Hepatocyte (in vitro differentiated cells): ENCODE measurements around the gene HOXD9.

Experiments used
- CTCF ChIP-seq: fragments of 200-600 bp; sonication (generic); IDR thresholded peaks from 2 replicates; pipeline ENCODE4 v1.5.1; 2016; ENCODE audit warnings: antibody characterized with exemption, mild to moderate bottlenecking; ENCODE audit not compliant: poor library complexity
- EZH2 ChIP-seq: fragments of 200-600 bp; sonication (generic); IDR thresholded peaks from 2 replicates; pipeline ENCODE4 v1.6.1; 2016; ENCODE audit warnings: antibody characterized with exemption, mild to moderate bottlenecking, borderline replicate concordance
- EZH2phosphoT487 ChIP-seq: fragments of 200-600 bp; sonication (generic); IDR thresholded peaks from one replicate; pipeline ENCODE4 v1.6.1; 2018; ENCODE audit warnings: antibody characterized with exemption, mild to moderate bottlenecking, low read depth, moderate library complexity; ENCODE audit not compliant: unreplicated experiment, severe bottlenecking

GRCh38 chr2:176167398-176167797 is 44.9 kb downstream of the HOXD9 start:
- no peak for TF ChIP-seq CTCF
- TF ChIP-seq EZH2, result no peak
- no peak for TF ChIP-seq EZH2phosphoT487
